K562 (cell line): ENCODE measurements around the gene MICAL2. TPM values are rescaled to one million over a fixed set of nuclear protein-coding genes. Genes with fewer than 3 reads are reported as not detected.
A peak's percentile ranks its signal among the peaks of the same experiment; 100 is the strongest.

Experiments used
- ATAC-seq: fragments of 200-7000 bp; cut with Tn5 transposase; 3 replicates; pipeline ENCODE4 v1.9.1; 2020; ENCODE audit warnings: moderate library complexity
- BruUV-seq: library from RNA; stranded (reverse); fragments of 400-500 nt; replicated peaks from 2 replicates; lab custom pipeline; 2021; lab: Mats Ljungman, UMichigan
- CTCF ChIA-PET: fragments of 300-600 bp; formaldehyde crosslinking; extraction: SDS; loops from one replicate; lab custom pipeline; 2021; ENCODE audit warnings: low intra/inter-chr PET ratio; lab: Yijun Ruan, JAX
- POLR2A ChIA-PET: fragments of 300-600, 350-650 bp; sonication (Branson Sonifier 250); formaldehyde crosslinking; extraction: SDS; loops from one replicate; lab custom pipeline; 2021; ENCODE audit warnings: antibody characterized with exemption, inconsistent platforms; lab: Yijun Ruan, JAX
- DNase-seq, 4 experiments: peaks; one replicate each; pipeline versions ENCODE4 v3.0.0 to v3.0.0-alpha.2; 2011 to 2018; ENCODE audit warnings: low spot score in 3 of 4, mixed read lengths in 3 of 4; ENCODE audit errors: extremely low read depth in 1 of 4
- FAIRE-seq: peaks from 2 replicates; lab custom pipeline; 2011; peaks lifted over from hg19 to GRCh38; lab: Jason Lieb, UNC
- H2AFZ ChIP-seq: 2 replicates; pipeline ENCODE4 v1.6.0; 2011; ENCODE audit warnings: low read depth, low read length, control low read depth, inconsistent platforms
- H3K27ac ChIP-seq: fragments of 200-600 bp; 3 replicates; pipeline ENCODE4 v1.8.0; 2011; ENCODE audit warnings: low read depth, mild to moderate bottlenecking, control low read depth, inconsistent platforms, low read length, moderate library complexity, mixed read lengths; ENCODE audit errors: extremely low read depth
- H3K27me3 ChIP-seq, 2 experiments: fragments of 300-600 bp in 1 of 2; 2 replicates in 1 of 2; 3 replicates in 1 of 2; pipeline versions ENCODE4 v1.6.0 to v1.8.0; 2011; ENCODE audit warnings: inconsistent platforms in 2 of 2, low read length in 2 of 2, mild to moderate bottlenecking in 1 of 2, mixed read lengths in 1 of 2, moderate library complexity in 1 of 2; ENCODE audit not compliant: control insufficient read depth in 2 of 2, insufficient read depth in 2 of 2
- H3K36me3 ChIP-seq: fragments of 300-600 bp; 3 replicates; pipeline ENCODE4 v1.8.0; 2011; ENCODE audit warnings: mild to moderate bottlenecking, low read length, inconsistent platforms; ENCODE audit not compliant: control insufficient read depth, insufficient read depth
- H3K4me1 ChIP-seq, 2 experiments: fragments of 200-600 bp in 1 of 2; replicated peaks in 1 of 2; 2 replicates in 1 of 2; 3 replicates in 1 of 2; pipeline versions ENCODE4 v1.5.1 to v1.8.0; 2011; ENCODE audit warnings: inconsistent platforms in 2 of 2, low read length in 2 of 2, mild to moderate bottlenecking in 1 of 2, mixed read lengths in 1 of 2, moderate library complexity in 1 of 2; ENCODE audit not compliant: control insufficient read depth in 2 of 2, insufficient read depth in 2 of 2
- H3K4me2 ChIP-seq: 2 replicates; pipeline ENCODE4 v1.6.1; 2011; ENCODE audit warnings: low read length, control low read depth, inconsistent platforms, mixed read lengths; ENCODE audit not compliant: insufficient read depth
- H3K4me3 ChIP-seq: fragments of 200-600 bp; sonication (generic), shearing (Covaris generic); 2 replicates; pipeline ENCODE4 v1.5.1; 2016; ENCODE audit warnings: control low read depth, inconsistent platforms
- H3K79me2 ChIP-seq: fragments of 200-600 bp; 3 replicates; pipeline ENCODE4 v1.8.0; 2011; ENCODE audit warnings: low read length, inconsistent platforms; ENCODE audit not compliant: control insufficient read depth, insufficient read depth
- H3K9ac ChIP-seq, 2 experiments: 2 replicates each; pipeline versions ENCODE4 v1.6.0 to v1.6.1; 2011; ENCODE audit warnings: low read depth in 2 of 2, low read length in 2 of 2, control low read depth in 1 of 2, inconsistent platforms in 1 of 2, mild to moderate bottlenecking in 1 of 2, mixed read lengths in 1 of 2; ENCODE audit not compliant: insufficient read depth in 1 of 2
- H3K9me1 ChIP-seq: one replicate; pipeline ENCODE4 v1.6.0; 2011; ENCODE audit warnings: inconsistent platforms, mild to moderate bottlenecking, low read length, moderate library complexity; ENCODE audit not compliant: control insufficient read depth, insufficient read depth
- H3K9me3 ChIP-seq: replicated peaks from 2 replicates; pipeline ENCODE4 v1.5.1; 2011; ENCODE audit warnings: low read depth, low read length, inconsistent platforms; ENCODE audit not compliant: control insufficient read depth, insufficient read depth
- H4K20me1 ChIP-seq: replicated peaks from 2 replicates; pipeline ENCODE4 v1.6.1; 2011; ENCODE audit warnings: low read length, inconsistent platforms, mixed read lengths; ENCODE audit not compliant: control insufficient read depth, insufficient read depth
- CHD4 ChIP-seq: fragments of 200-600 bp; sonication (generic); IDR thresholded peaks from 3 replicates; pipeline ENCODE4 v1.6.1; 2012; ENCODE audit warnings: low read depth, mild to moderate bottlenecking, mixed read lengths, low read length, inconsistent platforms; ENCODE audit not compliant: insufficient read depth, insufficient replicate concordance, poor library complexity, severe bottlenecking
- LCOR ChIP-seq: sonication (generic); formaldehyde crosslinking; IDR thresholded peaks from 2 replicates; pipeline ENCODE4 v1.8.0; 2022; ENCODE audit warnings: mild to moderate bottlenecking, missing genetic modification reagents
- NR2C2 ChIP-seq, 2 experiments: fragments of 200-800 bp in 1 of 2; sonication (Bioruptor generic) in 1 of 2; sonication (generic) in 1 of 2; formaldehyde crosslinking in 1 of 2; IDR thresholded peaks; 2 replicates each; pipeline versions ENCODE4 v1.6.1 to v1.8.0; 2016 to 2022; ENCODE audit warnings: mild to moderate bottlenecking in 1 of 2, missing compliant biosample characterization in 1 of 2, missing genetic modification characterization in 1 of 2, missing genetic modification reagents in 1 of 2
- ZNF24 ChIP-seq: fragments of 450-650 bp; IDR thresholded peaks from 2 replicates; pipeline ENCODE4 v1.6.1; 2016
- ZNF444 ChIP-seq: fragments of 250-450 bp; sonication (Bioruptor Pico); IDR thresholded peaks from 2 replicates; pipeline ENCODE4 v1.4.0; 2020; ENCODE audit warnings: mild to moderate bottlenecking, moderate library complexity
- WGBS: fragments of 100-300 bp; shearing (Covaris generic); methylation state at CpG from one replicate; pipeline ENCODE4 v1.1.6; 2016; ENCODE audit warnings: low coverage, mixed read lengths; ENCODE audit not compliant: insufficient coverage; ENCODE audit errors: missing lambda C conversion rate; 5-methylcytosine and 5-hydroxymethylcytosine counted together
- in situ Hi-C: fragments of 300-500 bp; cut with MboI; formaldehyde crosslinking; loops from 4 replicates; pipeline ENCODE4 v1.15.0; 2018; ENCODE audit warnings: inconsistent platforms, mixed read lengths
- intact Hi-C: fragments of 100-400 bp; cut with micrococcal nuclease; formaldehyde crosslinking; loops from 2 replicates; pipeline ENCODE4 v1.14.2; 2022
- polyA plus RNA-seq, 8 experiments: library from polyadenylated mRNA; depleted of rRNA in 4 of 8; stranded (reverse) in 5 of 8; unstranded in 3 of 8; fragments of >200 nt; fragmentation: Nextera tagmentation in 2 of 8; fragmentation: Illumina TruSeq in 1 of 8; extraction: Ambion mirVana in 2 of 8; extraction: Trizol in 1 of 8; gene quantifications; 2 replicates each; pipeline versions ENCODE4 v1.2.1 to v1.2.3, GENCODE V29; 2011 to 2014; ENCODE audit warnings: inconsistent platforms in 1 of 8, missing spikeins in 1 of 8
- total RNA-seq, 7 experiments: library from RNA; depleted of rRNA in 6 of 7; stranded (reverse); fragments of >200 nt in 6 of 7; fragmentation: Illumina TruSeq in 2 of 7; extraction: Trizol in 2 of 7; gene quantifications; 2 replicates each; pipeline versions ENCODE4 v1.2.1 to v1.2.3, GENCODE V29; 2011 to 2021; ENCODE audit warnings: low replicate concordance in 1 of 7
- TF ChIP-seq, protein P1 (sequence below), 2 experiments: fragments of 150-350 bp in 1 of 2; IDR thresholded peaks; 2 replicates each; pipeline ENCODE4 v1.6.1; 2012 to 2016; ENCODE audit warnings: low read depth in 2 of 2, low read length in 2 of 2, mild to moderate bottlenecking in 1 of 2, moderate library complexity in 1 of 2
- TF ChIP-seq, protein P2 (sequence below): fragments of 450-650 bp; IDR thresholded peaks from 2 replicates; pipeline ENCODE4 v1.7.1; 2018; ENCODE audit warnings: mild to moderate bottlenecking, low read depth; ENCODE audit not compliant: partially characterized antibody
- TF ChIP-seq, protein P3 (sequence below): fragments of 450-650 bp; formaldehyde crosslinking; IDR thresholded peaks from 2 replicates; pipeline ENCODE4 v1.4.0; 2020; ENCODE audit warnings: mild to moderate bottlenecking, moderate library complexity

MICAL2 gene
- total and polyA plus RNA-seq, 9 of the 15 experiments (the other 6 are each of a cell fraction or from before 2014, with no cell fraction given): 4.7 to 64.2 (median 33.6) TPM

DNA sequence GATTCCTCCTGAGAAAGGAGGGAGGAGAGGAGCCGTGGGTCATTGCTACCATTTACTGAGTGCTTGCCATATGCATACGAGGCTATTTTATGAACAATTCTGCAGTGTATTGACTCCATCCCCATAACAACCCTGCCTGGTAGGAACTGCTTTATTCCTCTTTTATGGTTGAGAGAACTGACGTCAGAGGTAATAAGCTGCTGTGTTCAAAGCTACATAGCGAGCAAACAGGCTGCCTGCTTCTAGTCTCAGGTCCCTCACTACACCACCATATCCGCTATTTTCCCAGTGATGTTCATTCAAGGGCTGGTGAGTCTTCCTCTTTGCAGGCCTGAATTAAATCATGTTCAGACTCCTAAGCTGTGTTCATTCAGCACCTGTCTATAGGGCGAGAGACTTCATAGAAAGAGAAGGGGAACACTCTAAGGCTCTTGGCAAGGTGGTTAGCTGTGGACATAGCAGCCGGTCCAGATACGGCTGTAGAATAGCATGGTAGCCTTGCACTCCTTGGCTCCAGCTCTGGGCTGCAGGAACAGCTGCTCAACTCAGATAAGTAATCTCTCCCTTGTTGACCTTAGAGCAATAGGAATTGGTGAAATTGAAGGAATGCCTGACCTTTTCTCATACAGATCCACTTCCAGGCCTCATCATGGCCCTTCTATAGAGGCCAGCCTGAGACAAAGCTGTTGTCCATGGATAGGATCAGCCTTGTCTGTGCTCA lies 82.6 kb downstream of the MICAL2 start (continued):
- TF ChIP-seq, protein P1, sequence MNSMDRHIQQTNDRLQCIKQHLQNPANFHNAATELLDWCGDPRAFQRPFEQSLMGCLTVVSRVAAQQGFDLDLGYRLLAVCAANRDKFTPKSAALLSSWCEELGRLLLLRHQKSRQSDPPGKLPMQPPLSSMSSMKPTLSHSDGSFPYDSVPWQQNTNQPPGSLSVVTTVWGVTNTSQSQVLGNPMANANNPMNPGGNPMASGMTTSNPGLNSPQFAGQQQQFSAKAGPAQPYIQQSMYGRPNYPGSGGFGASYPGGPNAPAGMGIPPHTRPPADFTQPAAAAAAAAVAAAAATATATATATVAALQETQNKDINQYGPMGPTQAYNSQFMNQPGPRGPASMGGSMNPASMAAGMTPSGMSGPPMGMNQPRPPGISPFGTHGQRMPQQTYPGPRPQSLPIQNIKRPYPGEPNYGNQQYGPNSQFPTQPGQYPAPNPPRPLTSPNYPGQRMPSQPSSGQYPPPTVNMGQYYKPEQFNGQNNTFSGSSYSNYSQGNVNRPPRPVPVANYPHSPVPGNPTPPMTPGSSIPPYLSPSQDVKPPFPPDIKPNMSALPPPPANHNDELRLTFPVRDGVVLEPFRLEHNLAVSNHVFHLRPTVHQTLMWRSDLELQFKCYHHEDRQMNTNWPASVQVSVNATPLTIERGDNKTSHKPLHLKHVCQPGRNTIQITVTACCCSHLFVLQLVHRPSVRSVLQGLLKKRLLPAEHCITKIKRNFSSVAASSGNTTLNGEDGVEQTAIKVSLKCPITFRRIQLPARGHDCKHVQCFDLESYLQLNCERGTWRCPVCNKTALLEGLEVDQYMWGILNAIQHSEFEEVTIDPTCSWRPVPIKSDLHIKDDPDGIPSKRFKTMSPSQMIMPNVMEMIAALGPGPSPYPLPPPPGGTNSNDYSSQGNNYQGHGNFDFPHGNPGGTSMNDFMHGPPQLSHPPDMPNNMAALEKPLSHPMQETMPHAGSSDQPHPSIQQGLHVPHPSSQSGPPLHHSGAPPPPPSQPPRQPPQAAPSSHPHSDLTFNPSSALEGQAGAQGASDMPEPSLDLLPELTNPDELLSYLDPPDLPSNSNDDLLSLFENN (IDR thresholded peaks at IDR 0.05; ENCODE audit: low read depth in 2 of 2, low read length in 2 of 2): peak in 1 of 2 experiments; percentile 45; a peak in 1 of 4 replicates

DNA sequence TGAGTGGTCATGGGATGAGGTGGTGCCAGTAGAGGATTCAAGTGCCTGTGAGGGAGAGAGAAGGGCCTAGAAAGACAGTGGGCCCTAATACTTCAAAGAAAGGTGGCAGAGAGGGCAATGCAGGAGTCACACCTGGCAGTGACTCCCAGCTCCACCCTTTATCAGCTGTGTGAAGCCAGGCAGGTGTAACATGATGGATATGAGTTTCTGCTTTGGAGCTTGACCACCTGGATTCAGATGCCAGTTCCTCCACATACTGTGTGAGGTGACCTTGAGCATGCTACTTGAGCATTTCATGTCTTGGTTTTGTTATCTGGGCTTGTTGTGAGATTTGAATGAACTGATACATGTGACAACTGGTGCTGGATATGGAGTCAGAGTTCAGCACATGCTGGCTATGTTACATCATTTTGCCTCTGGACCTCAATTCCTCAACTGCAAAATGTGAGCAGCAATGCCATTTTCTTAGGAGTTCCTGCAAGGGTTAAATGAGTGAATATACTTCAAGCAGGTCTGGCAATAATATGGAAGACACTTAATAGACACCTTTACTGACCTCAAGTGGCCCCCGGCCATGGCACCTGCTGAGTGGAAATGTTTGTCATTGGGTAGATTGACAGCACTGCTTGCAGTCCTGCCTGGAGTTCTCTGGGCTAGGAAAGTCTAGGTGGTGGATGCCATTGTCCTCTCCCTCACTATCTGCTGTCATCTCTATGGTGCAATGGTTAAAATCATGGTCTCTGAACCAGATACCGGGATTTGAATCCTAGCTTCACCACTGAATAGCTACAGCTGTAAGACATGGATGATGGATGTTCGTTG lies 83.3 kb downstream of the MICAL2 start:
- CTCF ChIA-PET: no interaction called here
- peak overlapping the region; percentile 40; the same call in 2 of the 3 replicates for H3K27ac ChIP-seq
- TF ChIP-seq ZNF24: no peak
- TF ChIP-seq NR2C2 (CRISPR knock-in tag; IDR thresholded peaks at IDR 0.05): no peak
- peak; percentile 60 for TF ChIP-seq NR2C2 (tag; IDR thresholded peaks at IDR 0.05)
- TF ChIP-seq LCOR (CRISPR knock-in tag): no peak
- TF ChIP-seq CHD4: no peak
- TF ChIP-seq, protein P2, sequence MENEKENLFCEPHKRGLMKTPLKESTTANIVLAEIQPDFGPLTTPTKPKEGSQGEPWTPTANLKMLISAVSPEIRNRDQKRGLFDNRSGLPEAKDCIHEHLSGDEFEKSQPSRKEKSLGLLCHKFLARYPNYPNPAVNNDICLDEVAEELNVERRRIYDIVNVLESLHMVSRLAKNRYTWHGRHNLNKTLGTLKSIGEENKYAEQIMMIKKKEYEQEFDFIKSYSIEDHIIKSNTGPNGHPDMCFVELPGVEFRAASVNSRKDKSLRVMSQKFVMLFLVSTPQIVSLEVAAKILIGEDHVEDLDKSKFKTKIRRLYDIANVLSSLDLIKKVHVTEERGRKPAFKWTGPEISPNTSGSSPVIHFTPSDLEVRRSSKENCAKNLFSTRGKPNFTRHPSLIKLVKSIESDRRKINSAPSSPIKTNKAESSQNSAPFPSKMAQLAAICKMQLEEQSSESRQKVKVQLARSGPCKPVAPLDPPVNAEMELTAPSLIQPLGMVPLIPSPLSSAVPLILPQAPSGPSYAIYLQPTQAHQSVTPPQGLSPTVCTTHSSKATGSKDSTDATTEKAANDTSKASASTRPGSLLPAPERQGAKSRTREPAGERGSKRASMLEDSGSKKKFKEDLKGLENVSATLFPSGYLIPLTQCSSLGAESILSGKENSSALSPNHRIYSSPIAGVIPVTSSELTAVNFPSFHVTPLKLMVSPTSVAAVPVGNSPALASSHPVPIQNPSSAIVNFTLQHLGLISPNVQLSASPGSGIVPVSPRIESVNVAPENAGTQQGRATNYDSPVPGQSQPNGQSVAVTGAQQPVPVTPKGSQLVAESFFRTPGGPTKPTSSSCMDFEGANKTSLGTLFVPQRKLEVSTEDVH: no peak
- TF ChIP-seq ZNF444: no peak
- TF ChIP-seq, protein P3, sequence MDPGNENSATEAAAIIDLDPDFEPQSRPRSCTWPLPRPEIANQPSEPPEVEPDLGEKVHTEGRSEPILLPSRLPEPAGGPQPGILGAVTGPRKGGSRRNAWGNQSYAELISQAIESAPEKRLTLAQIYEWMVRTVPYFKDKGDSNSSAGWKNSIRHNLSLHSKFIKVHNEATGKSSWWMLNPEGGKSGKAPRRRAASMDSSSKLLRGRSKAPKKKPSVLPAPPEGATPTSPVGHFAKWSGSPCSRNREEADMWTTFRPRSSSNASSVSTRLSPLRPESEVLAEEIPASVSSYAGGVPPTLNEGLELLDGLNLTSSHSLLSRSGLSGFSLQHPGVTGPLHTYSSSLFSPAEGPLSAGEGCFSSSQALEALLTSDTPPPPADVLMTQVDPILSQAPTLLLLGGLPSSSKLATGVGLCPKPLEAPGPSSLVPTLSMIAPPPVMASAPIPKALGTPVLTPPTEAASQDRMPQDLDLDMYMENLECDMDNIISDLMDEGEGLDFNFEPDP (CRISPR knock-in tag): no peak

More for the DNA sequence above, 83.3 kb downstream of the MICAL2 start:
- H4K20me1 ChIP-seq: 0 out of 2 replicates have a peak, but pooled peaks cover 2% of the 10 kb centered on the region
- peaks cover under 1% of the 10 kb centered on the region; the same call in 2 of the 3 replicates for H3K36me3 ChIP-seq
- intact Hi-C loops: no loop called here
- H3K79me2 ChIP-seq: peaks cover 3% of the 10 kb centered on the region; the same call in 1 of the 3 replicates
- H3K4me2 ChIP-seq: peak overlapping the region; percentile 56
- in situ Hi-C loops: no loop called here
- no TSS peak for BruUV-seq
- H3K4me1 ChIP-seq: peaks cover 31 to 39% of the 10 kb centered on the region in 2 experiments
- FAIRE-seq: no peak
- H3K27me3 ChIP-seq: no peaks in the 10 kb centered on the region
- POLR2A ChIA-PET: interaction anchor here (0.7 to 3.9 kb wide), 8 partner anchors 7 to 641 kb away, joined by 3 to 15 read pairs (median 4); no protein-coding TSS in a partner anchor
- H3K4me3 ChIP-seq: no peak overlapping the region
- no peak overlapping the region for H2AFZ ChIP-seq
- no peaks in the 10 kb centered on the region for H3K9me1 ChIP-seq
- no peaks in the 10 kb centered on the region for H3K9me3 ChIP-seq
- no peak for ATAC-seq
- no peak for DNase-seq
- 86% methylated on average over 3 of the region's 3 CpGs for WGBS
- H3K9ac ChIP-seq: peak overlapping the region in 1 of 2 experiments; percentile 28; a peak in 1 of 4 replicates
